Endothelial cell (in vitro differentiated cells): ENCODE measurements around the gene PPP6R2. TPM values are rescaled to one million over a fixed set of nuclear protein-coding genes. Genes with fewer than 3 reads are reported as not detected.
"Not testable (repeated sequence)": the region's sequence is repeated elsewhere in the genome, so short reads cannot be mapped to it uniquely, and the experiment has no call there.

Experiments
- DNase-seq: peaks from one replicate; pipeline ENCODE4 v3.0.0; 2021; ENCODE audit warnings: low spot score
- H3K27ac Mint-ChIP-seq: one replicate; pipeline ENCODE4 v1.8.0; 2021; ENCODE audit warnings: mixed read lengths, inconsistent platforms; ENCODE audit not compliant: unreplicated experiment
- H3K27me3 Mint-ChIP-seq: one replicate; pipeline ENCODE4 v1.8.0; 2021; ENCODE audit warnings: mild to moderate bottlenecking, moderate library complexity, mixed read lengths, inconsistent platforms; ENCODE audit not compliant: unreplicated experiment
- H3K36me3 Mint-ChIP-seq: one replicate; pipeline ENCODE4 v1.8.0; 2021; ENCODE audit warnings: mild to moderate bottlenecking, low read depth, mixed read lengths, inconsistent platforms; ENCODE audit not compliant: unreplicated experiment
- H3K4me1 Mint-ChIP-seq: one replicate; pipeline ENCODE4 v1.8.0; 2021; ENCODE audit warnings: mild to moderate bottlenecking, mixed read lengths, inconsistent platforms; ENCODE audit not compliant: unreplicated experiment
- H3K4me3 Mint-ChIP-seq: one replicate; pipeline ENCODE4 v1.8.0; 2021; ENCODE audit warnings: mild to moderate bottlenecking, mixed read lengths, inconsistent platforms; ENCODE audit not compliant: unreplicated experiment
- H3K9me3 Mint-ChIP-seq: one replicate; pipeline ENCODE4 v1.8.0; 2021; ENCODE audit warnings: mixed read lengths, inconsistent platforms; ENCODE audit not compliant: unreplicated experiment
- CTCF ChIP-seq: fragments of 200-600 bp; sonication (generic); IDR thresholded peaks from one replicate; pipeline ENCODE4 v1.5.0; 2021; ENCODE audit warnings: antibody characterized with exemption; ENCODE audit not compliant: unreplicated experiment
- total RNA-seq: library from RNA; stranded (reverse); fragmentation: NEBNext Ultra II Directional; extraction: Animal tissue kit (Norgen Biotek cat#: 25700); gene quantifications from one replicate; pipeline ENCODE4 v1.2.1, GENCODE V29; 2021; ENCODE audit not compliant: unreplicated experiment

Gene PPP6R2
- total RNA-seq, 1 donor from 2014 or later = 50.9 TPM

- H3K9me3 Mint-ChIP-seq = no peaks in the 10 kb centered on the region
- no peak overlapping the region for H3K4me3 Mint-ChIP-seq
- H3K27ac Mint-ChIP-seq = no peak overlapping the region
- peaks cover 7% of the 10 kb centered on the region for H3K4me1 Mint-ChIP-seq
- DNase-seq = no peak
- H3K27me3 Mint-ChIP-seq = peaks cover 7% of the 10 kb centered on the region
- H3K36me3 Mint-ChIP-seq = no peaks in the 10 kb centered on the region
- TF ChIP-seq CTCF = no peak
These were observed 13.9 kb upstream of the PPP6R2 start for GRCh38 chr22:50329236-50329635.

DNA sequence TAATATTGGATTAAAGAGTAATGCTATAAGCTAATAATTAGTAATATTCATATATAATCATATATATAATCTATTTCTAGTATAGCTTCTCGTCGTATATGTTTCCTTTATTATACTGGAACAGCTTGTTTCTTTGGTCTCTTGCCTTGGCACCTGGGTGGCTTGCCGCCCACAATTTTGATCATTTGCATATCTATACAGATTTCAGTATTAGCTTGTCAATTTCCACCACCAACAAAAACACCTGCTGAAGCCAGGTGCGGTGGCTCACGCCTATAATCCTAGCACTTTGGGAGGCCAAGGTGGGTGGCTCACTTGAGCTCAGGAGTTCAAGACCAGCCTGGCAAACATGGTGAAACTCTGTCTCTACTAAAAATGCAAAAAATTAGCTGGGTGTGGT is 8.7 kb upstream of the PPP6R2 start:
- DNase-seq, H3K27ac Mint-ChIP-seq, H3K36me3 Mint-ChIP-seq, H3K4me3 Mint-ChIP-seq, H3K27me3 Mint-ChIP-seq, H3K9me3 Mint-ChIP-seq, H3K4me1 Mint-ChIP-seq: not testable (repeated sequence)

- no peak overlapping the region for H3K27ac Mint-ChIP-seq
- no peaks in the 10 kb centered on the region for H3K4me1 Mint-ChIP-seq
- H3K4me3 Mint-ChIP-seq = no peak overlapping the region
- peaks cover 1% of the 10 kb centered on the region for H3K27me3 Mint-ChIP-seq
- no peaks in the 10 kb centered on the region for H3K36me3 Mint-ChIP-seq
- H3K9me3 Mint-ChIP-seq = no peaks in the 10 kb centered on the region
- no peak for DNase-seq
- no peak for TF ChIP-seq CTCF
These were observed 5.7 kb upstream of the PPP6R2 start for GRCh38 chr22:50337262-50338041.

DNA sequence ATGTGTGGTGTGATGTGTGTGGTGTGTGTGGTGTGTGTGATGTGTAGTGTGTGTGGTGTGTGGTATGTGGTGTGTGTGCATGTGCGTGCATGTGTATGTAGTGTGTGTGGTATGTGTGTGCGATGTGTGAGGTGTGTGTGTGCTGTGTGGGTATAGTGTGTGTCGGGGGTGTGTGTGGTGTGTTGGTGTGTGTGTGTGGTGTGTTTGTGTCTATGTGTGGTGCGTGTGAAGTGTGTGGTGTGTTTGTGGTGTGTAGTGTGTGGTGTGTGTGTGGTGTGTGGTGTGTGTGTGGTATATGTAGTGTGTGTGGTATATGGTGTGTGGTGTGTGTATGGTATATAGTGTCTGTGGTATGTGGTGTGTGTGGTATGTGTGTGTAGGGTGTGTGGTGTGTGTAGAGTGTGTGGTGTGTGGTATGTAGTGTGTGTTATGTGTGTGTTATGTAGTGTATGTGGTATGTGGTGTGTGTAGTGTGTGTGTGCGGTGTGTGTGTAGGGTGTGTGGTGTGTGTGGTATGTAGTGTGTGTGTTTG is 5.0 kb upstream of the PPP6R2 start:
- no peak overlapping the region for H3K27ac Mint-ChIP-seq
- H3K9me3 Mint-ChIP-seq = no peaks in the 10 kb centered on the region
- H3K4me1 Mint-ChIP-seq = no peaks in the 10 kb centered on the region
- no peaks in the 10 kb centered on the region for H3K36me3 Mint-ChIP-seq
- DNase-seq = no peak
- no peak overlapping the region for H3K4me3 Mint-ChIP-seq
- peaks cover 1% of the 10 kb centered on the region for H3K27me3 Mint-ChIP-seq
- TF ChIP-seq CTCF = no peak

- Mint-ChIP-seq H3K27ac (no peak overlapping the region), H3K27me3 (peaks cover 1% of the 10 kb centered on the region), H3K9me3 (no peaks in the 10 kb centered on the region), H3K4me3 (no peak overlapping the region), H3K36me3 (no peaks in the 10 kb centered on the region), H3K4me1 (no peaks in the 10 kb centered on the region)
- DNase-seq = no peak
- no peak for TF ChIP-seq CTCF
These were observed 4.2 kb upstream of the PPP6R2 start for GRCh38 chr22:50338860-50339462.
